K562 (cell line): ENCODE results near the gene COL7A1. TPM values are rescaled to one million over a fixed set of nuclear protein-coding genes. Genes with fewer than 3 reads are reported as not detected.
A peak's percentile ranks its signal among the peaks of the same experiment; 100 is the strongest.

ENCODE experiments used
- ARID1B ChIP-seq: fragments of 450-650 bp; IDR thresholded peaks from 2 replicates; pipeline ENCODE4 v1.6.1; 2016; ENCODE audit warnings: antibody characterized with exemption, mild to moderate bottlenecking, inconsistent platforms
- ARID3A ChIP-seq: IDR thresholded peaks from 2 replicates; pipeline ENCODE4 v1.6.1; 2012; ENCODE audit warnings: low read depth, low read length, improper control_type of control experiment, borderline replicate concordance
- BMI1 ChIP-seq: fragments of 150-350 bp; IDR thresholded peaks from 2 replicates; pipeline ENCODE4 v1.6.1; 2014; ENCODE audit warnings: low read length
- CBX5 ChIP-seq: IDR thresholded peaks from 2 replicates; pipeline ENCODE4 v1.6.1; 2014; ENCODE audit warnings: low read depth, borderline replicate concordance
- EP400 ChIP-seq: fragments of 450-650 bp; IDR thresholded peaks from 2 replicates; pipeline ENCODE4 v1.6.1; 2017; ENCODE audit warnings: antibody characterized with exemption, mild to moderate bottlenecking, moderate library complexity
- KLF1 ChIP-seq: fragments of 450-650 bp; IDR thresholded peaks from 2 replicates; pipeline ENCODE4 v1.6.1; 2016; ENCODE audit warnings: missing genetic modification characterization, missing compliant biosample characterization
- MED1 ChIP-seq: sonication (generic); formaldehyde crosslinking; IDR thresholded peaks from 2 replicates; pipeline ENCODE4 v1.8.1; 2023; ENCODE audit warnings: missing genetic modification reagents, borderline replicate concordance
- MXD1 ChIP-seq: fragments of 250-450 bp; sonication (Bioruptor Pico); IDR thresholded peaks from 2 replicates; pipeline ENCODE4 v1.8.0; 2021; ENCODE audit warnings: borderline replicate concordance, mild to moderate bottlenecking, moderate library complexity; ENCODE audit not compliant: poor library complexity, severe bottlenecking
- MYC ChIP-seq, 2 experiments: fragments of 250-450 bp in 1 of 2; sonication (Bioruptor Pico) in 1 of 2; IDR thresholded peaks; 2 replicates each; pipeline versions ENCODE4 v1.5.1 to v1.6.1; 2012 to 2021; ENCODE audit warnings: low read depth in 2 of 2, borderline replicate concordance in 1 of 2, improper control_type of control experiment in 1 of 2, low read length in 1 of 2, mild to moderate bottlenecking in 1 of 2, moderate library complexity in 1 of 2
- NCOA6 ChIP-seq: fragments of 450-650 bp; IDR thresholded peaks from 2 replicates; pipeline ENCODE4 v1.6.1; 2017; ENCODE audit warnings: mild to moderate bottlenecking
- SRSF3 ChIP-seq: fragments of 200-400 bp; formaldehyde crosslinking; IDR thresholded peaks from 2 replicates; pipeline ENCODE4 v1.6.1; 2016; ENCODE audit warnings: mild to moderate bottlenecking, low read length, moderate library complexity; ENCODE audit not compliant: insufficient read depth
- TBL1XR1 ChIP-seq, 2 experiments: IDR thresholded peaks; 2 replicates each; pipeline ENCODE4 v1.6.1; 2012; ENCODE audit warnings: improper control_type of control experiment in 2 of 2, low read length in 2 of 2, mild to moderate bottlenecking in 1 of 2
- ZNF23 ChIP-seq: fragments of 250-450 bp; sonication (Bioruptor Pico); IDR thresholded peaks from 2 replicates; pipeline ENCODE4 v1.4.0; 2020; ENCODE audit warnings: mild to moderate bottlenecking
- ZNF561 ChIP-seq: fragments of 450-650 bp; formaldehyde crosslinking; conservative IDR thresholded peaks from 2 replicates; pipeline ENCODE4 v1.4.0; 2020; ENCODE audit warnings: mild to moderate bottlenecking, moderate library complexity
- polyA plus RNA-seq, 8 experiments: library from polyadenylated mRNA; depleted of rRNA in 4 of 8; stranded (reverse) in 5 of 8; unstranded in 3 of 8; fragments of >200 nt; fragmentation: Nextera tagmentation in 2 of 8; fragmentation: Illumina TruSeq in 1 of 8; extraction: Ambion mirVana in 2 of 8; extraction: Trizol in 1 of 8; gene quantifications; 2 replicates each; pipeline versions ENCODE4 v1.2.1 to v1.2.3, GENCODE V29; 2011 to 2014; ENCODE audit warnings: inconsistent platforms in 1 of 8, missing spikeins in 1 of 8
- total RNA-seq, 7 experiments: library from RNA; depleted of rRNA in 6 of 7; stranded (reverse); fragments of >200 nt in 6 of 7; fragmentation: Illumina TruSeq in 2 of 7; extraction: Trizol in 2 of 7; gene quantifications; 2 replicates each; pipeline versions ENCODE4 v1.2.1 to v1.2.3, GENCODE V29; 2011 to 2021; ENCODE audit warnings: low replicate concordance in 1 of 7
- TF ChIP-seq, protein P1 (sequence below): fragments of 450-650 bp; IDR thresholded peaks from 2 replicates; pipeline ENCODE4 v1.6.1; 2017; ENCODE audit warnings: antibody characterized with exemption
- TF ChIP-seq, protein P2 (sequence below), 2 experiments: fragments of 250-450 bp in 1 of 2; fragments of 450-650 bp in 1 of 2; sonication (Bioruptor Pico) in 1 of 2; IDR thresholded peaks; 2 replicates each; pipeline versions ENCODE4 v1.6.1 to v1.8.0; 2016 to 2021; ENCODE audit warnings: mild to moderate bottlenecking in 2 of 2, moderate library complexity in 2 of 2, missing compliant biosample characterization in 1 of 2, missing genetic modification characterization in 1 of 2
- TF ChIP-seq, protein P3 (sequence below), 2 experiments: fragments of 450-650 bp; IDR thresholded peaks; 2 replicates each; pipeline ENCODE4 v1.6.1; 2018; ENCODE audit warnings: mild to moderate bottlenecking in 2 of 2, low read depth in 1 of 2; ENCODE audit not compliant: partially characterized antibody in 2 of 2

The COL7A1 gene
- total and polyA plus RNA-seq, 9 of the 15 experiments (the other 6 are each of a cell fraction or from before 2014, with no cell fraction given): 0.09 to 0.66 (median 0.35) TPM; not detected in 3

- TF ChIP-seq MED1 (CRISPR knock-in tag): no peak
- no peak for TF ChIP-seq ZNF561 (CRISPR knock-in tag)
- TF ChIP-seq EP400: peak; percentile 58
- no peak for TF ChIP-seq MXD1 (CRISPR knock-in tag)
- no peak for TF ChIP-seq ARID3A
- no peak for TF ChIP-seq SRSF3
- TF ChIP-seq, protein P1, sequence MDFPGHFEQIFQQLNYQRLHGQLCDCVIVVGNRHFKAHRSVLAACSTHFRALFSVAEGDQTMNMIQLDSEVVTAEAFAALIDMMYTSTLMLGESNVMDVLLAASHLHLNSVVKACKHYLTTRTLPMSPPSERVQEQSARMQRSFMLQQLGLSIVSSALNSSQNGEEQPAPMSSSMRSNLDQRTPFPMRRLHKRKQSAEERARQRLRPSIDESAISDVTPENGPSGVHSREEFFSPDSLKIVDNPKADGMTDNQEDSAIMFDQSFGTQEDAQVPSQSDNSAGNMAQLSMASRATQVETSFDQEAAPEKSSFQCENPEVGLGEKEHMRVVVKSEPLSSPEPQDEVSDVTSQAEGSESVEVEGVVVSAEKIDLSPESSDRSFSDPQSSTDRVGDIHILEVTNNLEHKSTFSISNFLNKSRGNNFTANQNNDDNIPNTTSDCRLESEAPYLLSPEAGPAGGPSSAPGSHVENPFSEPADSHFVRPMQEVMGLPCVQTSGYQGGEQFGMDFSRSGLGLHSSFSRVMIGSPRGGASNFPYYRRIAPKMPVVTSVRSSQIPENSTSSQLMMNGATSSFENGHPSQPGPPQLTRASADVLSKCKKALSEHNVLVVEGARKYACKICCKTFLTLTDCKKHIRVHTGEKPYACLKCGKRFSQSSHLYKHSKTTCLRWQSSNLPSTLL: no peak
- TF ChIP-seq, protein P2, sequence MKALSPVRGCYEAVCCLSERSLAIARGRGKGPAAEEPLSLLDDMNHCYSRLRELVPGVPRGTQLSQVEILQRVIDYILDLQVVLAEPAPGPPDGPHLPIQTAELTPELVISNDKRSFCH (CRISPR knock-in tag; IDR thresholded peaks at IDR 0.05): no peak
- TF ChIP-seq, protein P2 (tag; IDR thresholded peaks at IDR 0.05): no peak
- no peak for TF ChIP-seq NCOA6
- no peak for TF ChIP-seq BMI1
- peak; percentile 35; the same call in 1 of the 2 replicates for TF ChIP-seq MYC (IDR thresholded peaks at IDR 0.05; ENCODE audit: low read depth, low read length)
- TF ChIP-seq MYC (CRISPR knock-in tag; IDR thresholded peaks at IDR 0.05; ENCODE audit: borderline replicate concordance, low read depth): no peak
- TF ChIP-seq, protein P3, sequence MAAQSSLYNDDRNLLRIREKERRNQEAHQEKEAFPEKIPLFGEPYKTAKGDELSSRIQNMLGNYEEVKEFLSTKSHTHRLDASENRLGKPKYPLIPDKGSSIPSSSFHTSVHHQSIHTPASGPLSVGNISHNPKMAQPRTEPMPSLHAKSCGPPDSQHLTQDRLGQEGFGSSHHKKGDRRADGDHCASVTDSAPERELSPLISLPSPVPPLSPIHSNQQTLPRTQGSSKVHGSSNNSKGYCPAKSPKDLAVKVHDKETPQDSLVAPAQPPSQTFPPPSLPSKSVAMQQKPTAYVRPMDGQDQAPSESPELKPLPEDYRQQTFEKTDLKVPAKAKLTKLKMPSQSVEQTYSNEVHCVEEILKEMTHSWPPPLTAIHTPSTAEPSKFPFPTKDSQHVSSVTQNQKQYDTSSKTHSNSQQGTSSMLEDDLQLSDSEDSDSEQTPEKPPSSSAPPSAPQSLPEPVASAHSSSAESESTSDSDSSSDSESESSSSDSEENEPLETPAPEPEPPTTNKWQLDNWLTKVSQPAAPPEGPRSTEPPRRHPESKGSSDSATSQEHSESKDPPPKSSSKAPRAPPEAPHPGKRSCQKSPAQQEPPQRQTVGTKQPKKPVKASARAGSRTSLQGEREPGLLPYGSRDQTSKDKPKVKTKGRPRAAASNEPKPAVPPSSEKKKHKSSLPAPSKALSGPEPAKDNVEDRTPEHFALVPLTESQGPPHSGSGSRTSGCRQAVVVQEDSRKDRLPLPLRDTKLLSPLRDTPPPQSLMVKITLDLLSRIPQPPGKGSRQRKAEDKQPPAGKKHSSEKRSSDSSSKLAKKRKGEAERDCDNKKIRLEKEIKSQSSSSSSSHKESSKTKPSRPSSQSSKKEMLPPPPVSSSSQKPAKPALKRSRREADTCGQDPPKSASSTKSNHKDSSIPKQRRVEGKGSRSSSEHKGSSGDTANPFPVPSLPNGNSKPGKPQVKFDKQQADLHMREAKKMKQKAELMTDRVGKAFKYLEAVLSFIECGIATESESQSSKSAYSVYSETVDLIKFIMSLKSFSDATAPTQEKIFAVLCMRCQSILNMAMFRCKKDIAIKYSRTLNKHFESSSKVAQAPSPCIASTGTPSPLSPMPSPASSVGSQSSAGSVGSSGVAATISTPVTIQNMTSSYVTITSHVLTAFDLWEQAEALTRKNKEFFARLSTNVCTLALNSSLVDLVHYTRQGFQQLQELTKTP (IDR thresholded peaks at IDR 0.05; ENCODE audit: low read depth in 1 of 2, partially characterized antibody in 2 of 2): no peak
- TF ChIP-seq KLF1 (tag): no peak
- TF ChIP-seq ZNF23: no peak
- no peak; the same call in 1 of the 2 replicates for TF ChIP-seq ARID1B
- TF ChIP-seq CBX5: no peak
- no peak for TF ChIP-seq TBL1XR1 (IDR thresholded peaks at IDR 0.05; ENCODE audit: low read length in 2 of 2)
These were observed 40.3 kb upstream of the COL7A1 start, which contains the start of gene SLC26A6 (continued) for GRCh38 chr3:48635222-48636021.
